Measurements from ENCODE around the gene HOXA13. TPM values are rescaled to one million over a fixed set of nuclear protein-coding genes. Genes with fewer than 3 reads are reported as not detected.
A peak's percentile ranks its signal among the peaks of the same experiment; 100 is the strongest.

HOXA13 gene
- total RNA-seq, 2 donors from 2014 or later = not detected

- no peaks in the 10 kb centered on the region for H3K9me3 Mint-ChIP-seq
- H3K4me3 Mint-ChIP-seq = peak overlapping the region; percentile 84
- peaks cover 40 to 49% of the 10 kb centered on the region in 2 donors for H3K4me1 Mint-ChIP-seq (ENCODE audit: low read depth in 2 of 2)
- peak; percentile 45 for DNase-seq (ENCODE audit: low spot score)
- H3K27ac Mint-ChIP-seq = no peak overlapping the region
- ATAC-seq = peak; percentile 2 to 25
- H3K36me3 Mint-ChIP-seq = no peaks in the 10 kb centered on the region
- H3K27me3 Mint-ChIP-seq = peaks cover 55 to 60% of the 10 kb centered on the region in 2 donors
Observed at GRCh38 chr7:27149842-27150567, 49.9 kb downstream of the HOXA13 start.

- peaks cover 46 to 50% of the 10 kb centered on the region in 2 donors for H3K27me3 Mint-ChIP-seq
- H3K27ac Mint-ChIP-seq = no peak overlapping the region
- H3K9me3 Mint-ChIP-seq = no peaks in the 10 kb centered on the region
- no peaks in the 10 kb centered on the region for H3K36me3 Mint-ChIP-seq
- H3K4me1 Mint-ChIP-seq (ENCODE audit: low read depth in 2 of 2) = peaks cover 30 to 40% of the 10 kb centered on the region in 2 donors
- no peak for ATAC-seq
- no peak overlapping the region for H3K4me3 Mint-ChIP-seq
- peak; percentile 50 for DNase-seq (ENCODE audit: low spot score)
Observed at GRCh38 chr7:27148756-27149641, 50.9 kb downstream of the HOXA13 start.

GRCh38 chr7:27148031-27148755 is 51.7 kb downstream of the HOXA13 start:
- ATAC-seq (no peak), DNase-seq (ENCODE audit: low spot score) (peak; percentile 58)
- Mint-ChIP-seq H3K9me3 (no peaks in the 10 kb centered on the region), H3K4me3 (peak overlapping the region; percentile 78), H3K27me3 (peaks cover 38 to 42% of the 10 kb centered on the region in 2 donors), H3K4me1 (ENCODE audit: low read depth in 2 of 2) (peaks cover 25 to 32% of the 10 kb centered on the region in 2 donors), H3K36me3 (no peaks in the 10 kb centered on the region), H3K27ac (no peak overlapping the region)

- H3K27me3 Mint-ChIP-seq = peaks cover 40 to 44% of the 10 kb centered on the region in 2 donors
- H3K27ac Mint-ChIP-seq = no peak within 1 kb of the TSS
- H3K4me1 Mint-ChIP-seq (ENCODE audit: low read depth in 2 of 2) = peaks cover 30 to 34% of the 10 kb centered on the region in 2 donors
- no peaks in the 10 kb centered on the region for H3K9me3 Mint-ChIP-seq
- peak within 1 kb of the TSS; percentile 78 for H3K4me3 Mint-ChIP-seq
- ATAC-seq (no peak), DNase-seq (ENCODE audit: low spot score) (peak; percentile 57)
- no peaks in the 10 kb centered on the region for H3K36me3 Mint-ChIP-seq
Observed at GRCh38 chr7:27147199-27148030, 52.5 kb downstream of the HOXA13 start, which contains the start of gene HOXA6. TSS of gene HOXA6 (minus strand) at chr7:27147774. CDS start at chr7:27147749, 25 bp downstream.

- Mint-ChIP-seq H3K36me3 (no peaks in the 10 kb centered on the region), H3K27me3 (peaks cover 35 to 42% of the 10 kb centered on the region in 2 donors), H3K9me3 (no peaks in the 10 kb centered on the region), H3K4me1 (ENCODE audit: low read depth in 2 of 2) (peaks cover 24 to 26% of the 10 kb centered on the region in 2 donors), H3K4me3 (peak overlapping the region; percentile 78), H3K27ac (no peak overlapping the region)
- DNase-seq (ENCODE audit: low spot score) (no peak), ATAC-seq (no peak)
Observed at GRCh38 chr7:27146491-27147198, 53.2 kb downstream of the HOXA13 start.

GRCh38 chr7:27145914-27146412 is 53.9 kb downstream of the HOXA13 start:
- Mint-ChIP-seq H3K27ac (no peak overlapping the region), H3K4me1 (ENCODE audit: low read depth in 2 of 2) (peaks cover 17 to 20% of the 10 kb centered on the region in 2 donors), H3K9me3 (no peaks in the 10 kb centered on the region), H3K27me3 (peaks cover 36 to 42% of the 10 kb centered on the region in 2 donors), H3K36me3 (no peaks in the 10 kb centered on the region), H3K4me3 (no peak overlapping the region)
- ATAC-seq (no peak), DNase-seq (ENCODE audit: low spot score) (peak; percentile 49)

GRCh38 chr7:27145165-27145913 is 54.6 kb downstream of the HOXA13 start:
- DNase-seq (ENCODE audit: low spot score) (no peak), ATAC-seq (no peak)
- H3K4me3 Mint-ChIP-seq = no peak overlapping the region
- no peaks in the 10 kb centered on the region for H3K9me3 Mint-ChIP-seq
- no peak overlapping the region for H3K27ac Mint-ChIP-seq
- peaks cover 11 to 15% of the 10 kb centered on the region in 2 donors for H3K4me1 Mint-ChIP-seq (ENCODE audit: low read depth in 2 of 2)
- H3K27me3 Mint-ChIP-seq = peaks cover 32 to 42% of the 10 kb centered on the region in 2 donors
- H3K36me3 Mint-ChIP-seq = no peaks in the 10 kb centered on the region

- no peak overlapping the region for H3K4me3 Mint-ChIP-seq
- ATAC-seq (no peak), DNase-seq (ENCODE audit: low spot score) (no peak)
- H3K4me1 Mint-ChIP-seq (ENCODE audit: low read depth in 2 of 2) = peaks cover 11 to 13% of the 10 kb centered on the region in 2 donors
- H3K27ac Mint-ChIP-seq = no peak overlapping the region
- H3K27me3 Mint-ChIP-seq = peaks cover 32 to 45% of the 10 kb centered on the region in 2 donors
- no peaks in the 10 kb centered on the region for H3K36me3 Mint-ChIP-seq
- no peaks in the 10 kb centered on the region for H3K9me3 Mint-ChIP-seq
Observed at GRCh38 chr7:27144781-27145164, 55.1 kb downstream of the HOXA13 start.

Other genes starting within 250 kb of the HOXA13 start
- under 1 TPM; 0.36 to 0.78 TPM for gene HOXA1, start 104.1 kb downstream of the HOXA13 start, total RNA-seq
- not detected for gene HOXA2, start 97.4 kb downstream of the HOXA13 start, total RNA-seq
- gene HOXA4, start 69.3 kb downstream of the HOXA13 start, total RNA-seq = under 1 TPM in 1 of 2 donors, not detected in 1; 0.55 TPM
- under 1 TPM; 0.33 to 0.64 TPM for gene HOXA5, start 56.4 kb downstream of the HOXA13 start, total RNA-seq
- gene HOXA6, start 52.3 kb downstream of the HOXA13 start, total RNA-seq = under 1 TPM in 1 of 2 donors, not detected in 1; 0.81 TPM
- not detected for gene HOXA3, start 47.5 kb downstream of the HOXA13 start, total RNA-seq
- under 1 TPM in 1 of 2 donors, not detected in 1; 0.20 TPM for gene HOXA7, start 43.4 kb downstream of the HOXA13 start, total RNA-seq
- 1 to 10 TPM in 1 of 2 donors, not detected in 1; 2.4 TPM for gene HOXA9, start 34.6 kb downstream of the HOXA13 start, total RNA-seq
- gene HOXA10, start 25.8 kb downstream of the HOXA13 start, total RNA-seq = 1 to 10 TPM in 1 of 2 donors, under 1 TPM in 1; 0.88 to 1.3 TPM
- gene HOXA11, start 14.9 kb downstream of the HOXA13 start, total RNA-seq = under 1 TPM; 0.20 to 0.76 TPM
- not detected for gene EVX1, start 42.7 kb upstream of the HOXA13 start, total RNA-seq

Data from natural killer cell treated with Interleukin-12 subunit alpha and Interleukin-12 subunit beta and Interleukin-15 and Interleukin-18, amount 100 ng/mL, for 72 hours (primary cell).